NB4 (cell line): ENCODE results near the gene KRT13.

ENCODE experiments used
- CTCF ChIP-seq: IDR thresholded peaks from one replicate; pipeline ENCODE4 v1.5.1; 2012; ENCODE audit warnings: low read depth, low read length
- MAX ChIP-seq: IDR thresholded peaks from 2 replicates; pipeline ENCODE4 v1.6.1; 2011; ENCODE audit warnings: low read depth, low read length

GRCh38 chr17:41544935-41545334, 39.5 kb upstream of the KRT13 start:
- TF ChIP-seq CTCF (no peak), MAX (no peak)
